H9 (cell line): ENCODE results near the gene CAMTA1. TPM values are rescaled to one million over a fixed set of nuclear protein-coding genes. Genes with fewer than 3 reads are reported as not detected.

ENCODE experiments used
- DNase-seq: peaks from one replicate; pipeline ENCODE4 v3.0.0-alpha.2; 2017
- H2AFZ ChIP-seq: one replicate; pipeline ENCODE4 v1.6.1; 2013; ENCODE audit warnings: mild to moderate bottlenecking, low read length, control low read depth, moderate library complexity
- H2AK5ac ChIP-seq: 2 replicates; pipeline ENCODE4 v1.6.1; 2013; ENCODE audit warnings: low read length, control low read depth, mixed read lengths; ENCODE audit not compliant: insufficient read length
- H2BK120ac ChIP-seq: one replicate; pipeline ENCODE4 v1.6.1; 2013; ENCODE audit warnings: low read depth, mild to moderate bottlenecking, low read length, control low read depth, inconsistent platforms; ENCODE audit not compliant: poor library complexity, severe bottlenecking
- H2BK12ac ChIP-seq: 2 replicates; pipeline ENCODE4 v1.6.1; 2013; ENCODE audit warnings: low read length, control low read depth, mixed read lengths, low read depth; ENCODE audit not compliant: insufficient read length
- H2BK15ac ChIP-seq: 2 replicates; pipeline ENCODE4 v1.6.1; 2013; ENCODE audit warnings: low read depth, low read length, control low read depth
- H2BK20ac ChIP-seq: one replicate; pipeline ENCODE4 v1.6.1; 2013; ENCODE audit warnings: low read depth, mild to moderate bottlenecking, low read length, control low read depth, inconsistent platforms; ENCODE audit not compliant: poor library complexity, severe bottlenecking
- H2BK5ac ChIP-seq: 2 replicates; pipeline ENCODE4 v1.6.1; 2013; ENCODE audit warnings: low read length, control low read depth, mixed read lengths; ENCODE audit not compliant: insufficient read length
- H3K14ac ChIP-seq: 2 replicates; pipeline ENCODE4 v1.6.1; 2013; ENCODE audit warnings: low read length, control low read depth; ENCODE audit not compliant: insufficient read depth
- H3K18ac ChIP-seq: 2 replicates; pipeline ENCODE4 v1.6.1; 2013; ENCODE audit warnings: low read depth, mild to moderate bottlenecking, mixed read lengths, low read length, control low read depth; ENCODE audit not compliant: insufficient read length
- H3K23ac ChIP-seq: 2 replicates; pipeline ENCODE4 v1.6.1; 2013; ENCODE audit warnings: low read length, control low read depth, mixed read lengths, low read depth; ENCODE audit not compliant: insufficient read length
- H3K23me2 ChIP-seq: 2 replicates; pipeline ENCODE4 v1.6.1; 2013; ENCODE audit warnings: low read depth, mild to moderate bottlenecking, mixed read lengths, low read length, control low read depth; ENCODE audit not compliant: insufficient read length, poor library complexity, severe bottlenecking
- H3K27ac ChIP-seq: 2 replicates; pipeline ENCODE4 v1.5.1; 2013; ENCODE audit warnings: low read length, control low read depth, mixed read lengths, low read depth; ENCODE audit not compliant: insufficient read length
- H3K27me3 ChIP-seq: 2 replicates; pipeline ENCODE4 v1.6.1; 2013; ENCODE audit warnings: low read length, control low read depth, inconsistent platforms; ENCODE audit not compliant: insufficient read depth
- H3K4ac ChIP-seq: 2 replicates; pipeline ENCODE4 v1.6.1; 2013; ENCODE audit warnings: low read depth, mild to moderate bottlenecking, control low read depth, inconsistent platforms, low read length, moderate library complexity
- H3K4me1 ChIP-seq: 2 replicates; pipeline ENCODE4 v1.6.1; 2013; ENCODE audit warnings: low read length, control low read depth, inconsistent platforms; ENCODE audit not compliant: insufficient read depth
- H3K4me2 ChIP-seq: 2 replicates; pipeline ENCODE4 v1.6.1; 2013; ENCODE audit warnings: low read length, control low read depth, mixed read lengths; ENCODE audit not compliant: insufficient read length, insufficient read depth
- H3K56ac ChIP-seq: 2 replicates; pipeline ENCODE4 v1.6.1; 2013; ENCODE audit warnings: low read depth, mild to moderate bottlenecking, mixed read lengths, low read length, control low read depth; ENCODE audit not compliant: insufficient read length
- H3K79me1 ChIP-seq: 2 replicates; pipeline ENCODE4 v1.6.1; 2013; ENCODE audit warnings: low read depth, mild to moderate bottlenecking, moderate library complexity, low read length, control low read depth, inconsistent platforms; ENCODE audit not compliant: insufficient read depth, poor library complexity, severe bottlenecking
- H3K79me2 ChIP-seq: 2 replicates; pipeline ENCODE4 v1.6.1; 2013; ENCODE audit warnings: low read length, control low read depth, inconsistent platforms; ENCODE audit not compliant: insufficient read depth
- H3K9ac ChIP-seq: 2 replicates; pipeline ENCODE4 v1.6.1; 2013; ENCODE audit warnings: low read length, control low read depth, mixed read lengths; ENCODE audit not compliant: insufficient read length; ENCODE audit errors: extremely low read depth
- H3K9me3 ChIP-seq: one replicate; pipeline ENCODE4 v1.6.1; 2013; ENCODE audit warnings: low read depth, low read length, inconsistent platforms; ENCODE audit not compliant: control insufficient read depth
- H3T11ph ChIP-seq: one replicate; pipeline ENCODE4 v1.6.1; 2013; ENCODE audit warnings: mild to moderate bottlenecking, low read length, control low read depth, inconsistent platforms
- H4K20me1 ChIP-seq: one replicate; pipeline ENCODE4 v1.6.1; 2013; ENCODE audit not compliant: control insufficient read depth, insufficient read length, insufficient read depth
- H4K5ac ChIP-seq: 2 replicates; pipeline ENCODE4 v1.6.1; 2013; ENCODE audit warnings: low read depth, mild to moderate bottlenecking, mixed read lengths, low read length, control low read depth; ENCODE audit not compliant: insufficient read length
- H4K8ac ChIP-seq: replicated peaks from 2 replicates; pipeline ENCODE4 v1.6.1; 2013; ENCODE audit warnings: low read length, control low read depth, mixed read lengths, low read depth; ENCODE audit not compliant: insufficient read length
- H4K91ac ChIP-seq: 2 replicates; pipeline ENCODE4 v1.6.1; 2013; ENCODE audit warnings: low read depth, mild to moderate bottlenecking, moderate library complexity, mixed read lengths, low read length, control low read depth; ENCODE audit not compliant: insufficient read length
- H3K27ac Mint-ChIP-seq, 3 experiments: 2 replicates in 2 of 3; 3 replicates in 1 of 3; pipeline ENCODE4 v1.8.0; 2020 to 2021; ENCODE audit warnings: mixed read lengths in 3 of 3, mild to moderate bottlenecking in 1 of 3, moderate library complexity in 1 of 3
- H3K27me3 Mint-ChIP-seq: 2 replicates; pipeline ENCODE4 v1.8.0; 2021; ENCODE audit warnings: low read depth, mild to moderate bottlenecking, moderate library complexity, mixed read lengths
- H3K36me3 Mint-ChIP-seq, 3 experiments: 2 replicates in 2 of 3; 3 replicates in 1 of 3; pipeline ENCODE4 v1.8.0; 2020 to 2021; ENCODE audit warnings: low read depth in 3 of 3, mixed read lengths in 3 of 3; ENCODE audit not compliant: insufficient read depth in 1 of 3
- H3K4me1 Mint-ChIP-seq, 2 experiments: 2 replicates each; pipeline ENCODE4 v1.8.0; 2020; ENCODE audit warnings: mixed read lengths in 2 of 2
- H3K4me3 Mint-ChIP-seq, 2 experiments: 2 replicates in 1 of 2; 3 replicates in 1 of 2; pipeline ENCODE4 v1.8.0; 2020 to 2021; ENCODE audit warnings: mild to moderate bottlenecking in 2 of 2, mixed read lengths in 2 of 2, moderate library complexity in 1 of 2
- H3K9me3 Mint-ChIP-seq, 2 experiments: 2 replicates in 1 of 2; 3 replicates in 1 of 2; pipeline ENCODE4 v1.8.0; 2020; ENCODE audit warnings: mild to moderate bottlenecking in 2 of 2, mixed read lengths in 2 of 2, moderate library complexity in 1 of 2
- WGBS: extraction: QIAGEN DNeasy Blood & Tissue Kit; methylation state at CpG from one replicate; pipeline ENCODE4 v1.1.7; 2013; ENCODE audit warnings: missing lambda C conversion rate, low lambda C conversion rate, mixed read lengths; ENCODE audit not compliant: insufficient read length; ENCODE audit errors: extremely low coverage; 5-methylcytosine and 5-hydroxymethylcytosine counted together
- total RNA-seq: library from RNA; stranded (reverse); gene quantifications from 2 replicates; pipeline ENCODE4 v1.2.1, GENCODE V29; 2021
- TF ChIP-seq, protein P1 (sequence below): fragments of 200-600 bp; sonication (generic); conservative IDR thresholded peaks from 3 replicates; pipeline ENCODE4 v1.8.0; 2021; ENCODE audit warnings: antibody characterized with exemption, mild to moderate bottlenecking

The CAMTA1 gene
- total RNA-seq, 1 experiment from 2014 or later, result 115 TPM

DNA sequence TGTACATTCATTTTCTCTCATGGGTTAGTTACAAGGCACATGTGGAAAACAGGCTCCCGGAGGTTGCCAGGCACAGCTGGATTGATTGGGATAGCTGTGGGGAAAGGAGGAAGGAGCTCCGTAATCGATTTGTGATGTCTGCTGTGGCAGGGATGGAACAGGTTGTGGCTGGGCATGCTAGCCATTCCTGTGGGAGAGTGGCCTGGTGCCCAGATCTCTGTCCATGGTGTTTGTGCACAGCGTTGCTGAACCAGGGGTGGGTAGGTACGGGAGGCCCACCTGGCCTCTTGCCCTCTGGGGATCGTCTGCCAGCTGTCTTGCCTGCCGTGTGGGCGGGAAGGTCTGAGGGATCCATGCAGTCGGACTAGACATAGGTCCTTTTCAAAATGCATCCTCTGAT lies 683.0 kb downstream of the CAMTA1 start:
- H3K9me3 Mint-ChIP-seq, result no peaks in the 10 kb centered on the region
- no peak overlapping the region for H2AFZ ChIP-seq
- H3K18ac ChIP-seq, result no peak overlapping the region
- no peak overlapping the region for H3K23ac ChIP-seq
- no peak overlapping the region for H2BK15ac ChIP-seq
- H3K4me1 Mint-ChIP-seq, result 0 out of 4 replicates have a peak, but pooled peaks cover 0 to 2% of the 10 kb centered on the region in 2 experiments
- no peak overlapping the region for H3K56ac ChIP-seq
- no peak overlapping the region for H2BK20ac ChIP-seq
- H4K91ac ChIP-seq, result no peak overlapping the region
- peak overlapping the region in 1 of 3 experiments; percentile 80; a peak in 1 of 7 replicates for H3K27ac Mint-ChIP-seq
- no peaks in the 10 kb centered on the region; the same call in none of the 2 replicates for H3K27me3 Mint-ChIP-seq
- H4K20me1 ChIP-seq, result no peaks in the 10 kb centered on the region
- H3K27me3 ChIP-seq, result no peaks in the 10 kb centered on the region
- no peak overlapping the region for H2BK5ac ChIP-seq
- H3K27ac ChIP-seq, result no peak overlapping the region
- H2BK12ac ChIP-seq, result no peak overlapping the region
- no peak overlapping the region for H4K8ac ChIP-seq
- no peak overlapping the region for H3K4me2 ChIP-seq
- H2AK5ac ChIP-seq, result no peak overlapping the region
- no peak overlapping the region for H3T11ph ChIP-seq
- no peak overlapping the region for H3K4ac ChIP-seq
- TF ChIP-seq, protein P1, sequence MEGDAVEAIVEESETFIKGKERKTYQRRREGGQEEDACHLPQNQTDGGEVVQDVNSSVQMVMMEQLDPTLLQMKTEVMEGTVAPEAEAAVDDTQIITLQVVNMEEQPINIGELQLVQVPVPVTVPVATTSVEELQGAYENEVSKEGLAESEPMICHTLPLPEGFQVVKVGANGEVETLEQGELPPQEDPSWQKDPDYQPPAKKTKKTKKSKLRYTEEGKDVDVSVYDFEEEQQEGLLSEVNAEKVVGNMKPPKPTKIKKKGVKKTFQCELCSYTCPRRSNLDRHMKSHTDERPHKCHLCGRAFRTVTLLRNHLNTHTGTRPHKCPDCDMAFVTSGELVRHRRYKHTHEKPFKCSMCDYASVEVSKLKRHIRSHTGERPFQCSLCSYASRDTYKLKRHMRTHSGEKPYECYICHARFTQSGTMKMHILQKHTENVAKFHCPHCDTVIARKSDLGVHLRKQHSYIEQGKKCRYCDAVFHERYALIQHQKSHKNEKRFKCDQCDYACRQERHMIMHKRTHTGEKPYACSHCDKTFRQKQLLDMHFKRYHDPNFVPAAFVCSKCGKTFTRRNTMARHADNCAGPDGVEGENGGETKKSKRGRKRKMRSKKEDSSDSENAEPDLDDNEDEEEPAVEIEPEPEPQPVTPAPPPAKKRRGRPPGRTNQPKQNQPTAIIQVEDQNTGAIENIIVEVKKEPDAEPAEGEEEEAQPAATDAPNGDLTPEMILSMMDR, result no peak
- no peaks in the 10 kb centered on the region for H3K9me3 ChIP-seq
- H3K4me1 ChIP-seq, result no peaks in the 10 kb centered on the region
- H3K79me2 ChIP-seq, result no peaks in the 10 kb centered on the region
- H3K4me3 Mint-ChIP-seq, result no peak overlapping the region
- H3K9ac ChIP-seq, result no peak overlapping the region
- no peak for DNase-seq
- no CpG with 5 or more reads among the region's 9 CpGs for WGBS
- H3K23me2 ChIP-seq, result no peaks in the 10 kb centered on the region
- no peak overlapping the region for H2BK120ac ChIP-seq
- H3K14ac ChIP-seq, result no peak overlapping the region
- H4K5ac ChIP-seq, result no peak overlapping the region
- no peaks in the 10 kb centered on the region for H3K36me3 Mint-ChIP-seq
- H3K79me1 ChIP-seq, result no peaks in the 10 kb centered on the region
